ENCODE results near the gene STARD3NL. TPM values are rescaled to one million over a fixed set of nuclear protein-coding genes. Genes with fewer than 3 reads are reported as not detected.
"Not testable (repeated sequence)": the region's sequence is repeated elsewhere in the genome, so short reads cannot be mapped to it uniquely, and the experiment has no call there.

STARD3NL gene
- total and polyA plus RNA-seq, 10 of the 15 experiments (the other 5 are each of a cell fraction or from before 2014, with no cell fraction given), result 66.1 to 133 (median 85.7) TPM

DNA sequence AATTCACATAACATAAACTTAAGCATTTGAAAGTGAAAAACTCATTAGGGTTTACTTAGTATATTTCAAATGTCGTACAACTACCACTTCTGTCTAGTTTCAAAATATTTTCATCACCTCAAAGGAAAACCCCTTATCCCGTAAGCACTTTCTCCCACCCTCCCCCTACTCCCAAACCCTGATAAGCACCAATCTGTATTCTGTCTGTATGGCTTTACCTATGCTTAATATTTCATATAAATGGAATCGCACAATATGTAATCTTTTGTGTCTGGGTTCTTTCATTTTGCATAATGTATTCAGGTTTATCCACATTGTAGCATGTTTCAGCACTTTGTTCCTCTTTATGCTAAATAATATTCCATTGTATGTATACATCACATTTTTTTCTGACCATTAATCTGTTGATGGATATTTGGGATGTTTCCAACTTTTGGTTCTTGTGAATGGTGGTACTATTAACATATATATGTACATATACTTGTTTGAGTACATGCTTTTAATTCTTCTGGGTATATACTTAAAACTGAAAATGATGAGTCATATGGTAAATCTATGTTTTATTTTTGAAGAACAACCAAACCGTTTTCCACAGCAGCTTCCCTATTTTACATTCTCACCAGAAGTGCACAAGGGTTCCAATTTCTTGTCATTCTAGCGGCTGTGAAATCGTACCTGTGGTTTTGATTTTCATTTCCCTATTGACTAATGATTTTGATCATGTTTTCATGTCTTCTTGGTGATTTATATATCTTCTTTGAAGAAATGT is 6.2 kb upstream of the STARD3NL start (continued):
- peak; percentile 73; the same call in 1 of the 2 replicates for TF ChIP-seq MXI1 (IDR thresholded peaks at IDR 0.05; ENCODE audit: low read depth, low read length)
- peak; percentile 88; the same call in 1 of the 2 replicates for TF ChIP-seq PAX8 (IDR thresholded peaks at IDR 0.05)
- peak; percentile 62; the same call in 1 of the 2 replicates for TF ChIP-seq ZBED1 (IDR thresholded peaks at IDR 0.05; ENCODE audit: borderline replicate concordance)
- peak; percentile 93; the same call in 1 of the 2 replicates for TF ChIP-seq MTA3 (IDR thresholded peaks at IDR 0.05; ENCODE audit: borderline replicate concordance, low read length)

DNA sequence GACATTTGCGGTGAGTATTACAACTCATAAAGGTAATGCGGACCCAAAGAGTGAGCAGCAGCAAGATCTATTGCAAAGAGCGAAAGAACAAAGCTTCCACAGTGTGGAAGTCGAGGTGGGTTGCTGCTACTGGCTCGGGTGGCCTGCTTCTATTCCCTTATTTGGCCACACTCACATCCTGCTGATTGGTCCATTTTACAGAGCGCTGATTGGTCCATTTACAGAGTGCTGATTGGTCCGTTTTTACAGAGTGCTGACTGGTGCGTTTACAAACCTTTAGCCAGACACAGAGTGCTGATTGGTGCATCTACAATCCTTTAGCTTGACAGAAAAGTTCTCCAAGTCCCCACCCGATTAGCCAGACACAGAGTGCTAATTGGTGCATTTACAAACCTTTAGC is 2.5 kb upstream of the STARD3NL start:
- in situ Hi-C loops (cut with MboI); H3K4me2 ChIP-seq (ENCODE audit: control insufficient read depth, insufficient read depth); DNase-seq (ENCODE audit: low read depth, low spot score); H3K9me3 ChIP-seq (replicated peaks; ENCODE audit: control insufficient read depth, insufficient read depth, low read length); H3K9ac ChIP-seq (ENCODE audit: control insufficient read depth, insufficient read depth, low read length); H3K36me3 ChIP-seq (ENCODE audit: control insufficient read depth in 2 of 2, insufficient read depth in 2 of 2, low read length in 1 of 2); CTCF ChIA-PET; H3K27ac ChIP-seq (ENCODE audit: control insufficient read depth, insufficient read depth); SMC1A ChIA-PET (ENCODE audit: uncharacterized antibody, unreplicated experiment); FAIRE-seq; H2AFZ ChIP-seq (ENCODE audit: control insufficient read depth, low read depth, low read length); ATAC-seq; H4K20me1 ChIP-seq (ENCODE audit: control insufficient read depth, insufficient read depth); BruUV-seq (replicated peaks); H3K27me3 ChIP-seq (replicated peaks in 1 of 2; ENCODE audit: control insufficient read depth in 2 of 2, insufficient read depth in 2 of 2, low read length in 1 of 2); H3K4me3 ChIP-seq: not testable (repeated sequence)
- H3K79me2 ChIP-seq (ENCODE audit: control insufficient read depth, insufficient read depth, low read length), result peaks cover 29% of the 10 kb centered on the region
- intact Hi-C loops (cut with micrococcal nuclease; ENCODE audit: unreplicated experiment), result loop anchor here (5.0 kb wide), 2 partner anchors 42 to 122 kb away; no protein-coding TSS in a partner anchor
- ChIA-PET POLR2A (interaction anchor here (0.7 kb wide), 1 partner anchor 55 kb away, joined by 3 read pairs; no protein-coding TSS in a partner anchor), RAD21 (ENCODE audit: unreplicated experiment) (interaction anchor here (1.1 kb wide), 1 partner anchor 160 kb away, joined by 3 read pairs; no protein-coding TSS in a partner anchor)
- WGBS (ENCODE audit: insufficient coverage, insufficient replicate concordance, low lambda C conversion rate, missing lambda C conversion rate), result 89% methylated on average over 9 of the region's 9 CpGs
- H3K4me1 ChIP-seq (ENCODE audit: control insufficient read depth, insufficient read depth, low read length), result peaks cover 12% of the 10 kb centered on the region
